Thymus (tissue), 11 donors: Measurements from ENCODE around the gene OLFM2. TPM values are rescaled to one million over a fixed set of nuclear protein-coding genes. Genes with fewer than 3 reads are reported as not detected.
"Not testable (repeated sequence)": the region's sequence is repeated elsewhere in the genome, so short reads cannot be mapped to it uniquely, and the experiment has no call there.

Experiments used
- DNase-seq, 9 donors: peaks; one replicate each; pipeline ENCODE4 v3.0.0-alpha.2; 2013; ENCODE audit warnings: low spot score in 9 of 9, low read depth in 6 of 9, missing footprints in 1 of 9
- H3K27ac ChIP-seq, 2 donors: one replicate each; pipeline ENCODE4 v1.5.1; 2013; ENCODE audit warnings: control low read depth in 1 of 2, low read depth in 1 of 2, low read length in 1 of 2, mild to moderate bottlenecking in 1 of 2, moderate library complexity in 1 of 2
- H3K27me3 ChIP-seq, 2 donors: one replicate each; pipeline ENCODE4 v1.5.1; 2013; ENCODE audit warnings: low read length in 1 of 2; ENCODE audit not compliant: control insufficient read depth in 2 of 2, insufficient read depth in 1 of 2
- H3K36me3 ChIP-seq, 2 donors: one replicate each; pipeline ENCODE4 v1.5.1; 2013; ENCODE audit warnings: low read length in 1 of 2, mild to moderate bottlenecking in 1 of 2, moderate library complexity in 1 of 2; ENCODE audit not compliant: control insufficient read depth in 2 of 2, insufficient read depth in 2 of 2
- H3K4me1 ChIP-seq, 2 donors: one replicate each; pipeline ENCODE4 v1.5.1; 2013; ENCODE audit warnings: low read length in 2 of 2; ENCODE audit not compliant: control insufficient read depth in 2 of 2, insufficient read depth in 2 of 2
- H3K4me3 ChIP-seq, 2 donors: one replicate each; pipeline ENCODE4 v1.5.1; 2013; ENCODE audit warnings: low read length in 2 of 2, control low read depth in 1 of 2, mild to moderate bottlenecking in 1 of 2
- H3K9me3 ChIP-seq, 2 donors: one replicate each; pipeline ENCODE4 v1.5.1; 2013; ENCODE audit warnings: low read length in 1 of 2, mild to moderate bottlenecking in 1 of 2; ENCODE audit not compliant: control insufficient read depth in 2 of 2, insufficient read depth in 1 of 2
- WGBS: extraction: QIAGEN DNeasy Blood & Tissue Kit; methylation state at CpG from one replicate; pipeline ENCODE4 v1.1.7; 2013; 5-methylcytosine and 5-hydroxymethylcytosine counted together
- polyA plus RNA-seq: library from polyadenylated mRNA; stranded (reverse); fragments of 200-250 nt; gene quantifications from one replicate; pipeline ENCODE4 v1.2.3, GENCODE V29; 2013
- total RNA-seq: library from RNA; stranded (reverse); fragments of 120-200 nt; gene quantifications from one replicate; pipeline ENCODE4 v1.2.4, GENCODE V29; 2013
- donor health status: healthy.

Gene OLFM2
- total and polyA plus RNA-seq, 2 donors, result 10.4 to 14.3 TPM

DNA sequence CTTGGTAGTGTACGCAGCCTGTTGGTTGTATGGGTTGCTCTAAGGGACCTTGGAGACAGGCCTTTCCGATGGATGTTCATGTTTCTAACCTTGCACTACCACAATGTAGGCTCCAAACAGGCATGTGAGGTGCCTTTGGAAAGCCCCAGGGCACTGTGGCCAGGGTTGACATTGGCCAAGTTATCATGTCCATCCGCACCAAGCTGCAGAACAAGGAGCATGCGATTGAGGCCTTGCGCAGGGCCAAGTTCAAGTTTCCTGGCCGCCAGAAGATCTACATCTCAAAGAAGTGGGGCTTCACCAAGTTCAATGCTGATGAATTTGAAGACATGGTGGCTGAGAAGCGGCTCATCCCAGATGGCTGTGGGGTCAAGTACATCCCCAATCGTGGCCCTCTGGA, 116.3 kb downstream of the OLFM2 start:
- peaks cover 7 to 17% of the 10 kb centered on the region in 2 donors for H3K4me1 ChIP-seq
- peaks cover 5 to 11% of the 10 kb centered on the region in 2 donors for H3K9me3 ChIP-seq
- WGBS, result 96% methylated on average over 8 of the region's 8 CpGs
- peak overlapping the region; percentile 55 to 98 for H3K4me3 ChIP-seq
- H3K27me3 ChIP-seq, DNase-seq: not testable (repeated sequence)
- peaks cover 13 to 28% of the 10 kb centered on the region in 2 donors for H3K36me3 ChIP-seq
- H3K27ac ChIP-seq, result peak overlapping the region in 1 of 2 donors; percentile 98

DNA sequence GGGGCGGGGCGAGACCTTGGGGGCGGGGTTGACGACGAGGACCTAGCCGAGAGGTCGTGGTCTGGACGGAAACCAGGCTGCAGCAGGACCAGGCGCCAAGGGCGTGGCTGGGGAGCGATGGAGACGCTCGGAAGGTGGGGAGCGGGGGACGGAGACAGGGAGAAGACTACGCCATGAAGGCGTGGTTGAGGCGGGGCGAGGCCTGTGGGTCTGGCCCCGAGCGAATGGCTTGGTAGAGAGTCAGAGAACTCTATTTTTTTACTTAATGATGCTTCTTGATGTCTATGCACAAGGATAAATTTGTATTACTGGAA, 116.8 kb downstream of the OLFM2 start:
- Histone ChIP-seq H3K27me3 (no peaks in the 10 kb centered on the region), H3K27ac (peak overlapping the region; percentile 91 to 98), H3K4me1 (peaks cover 7 to 17% of the 10 kb centered on the region in 2 donors), H3K4me3 (peak overlapping the region; percentile 55 to 98), H3K9me3 (peaks cover 5 to 13% of the 10 kb centered on the region in 2 donors), H3K36me3 (peaks cover 13 to 29% of the 10 kb centered on the region in 2 donors)
- 2% methylated on average over 21 of the region's 21 CpGs for WGBS
- DNase-seq, result no peak

DNA sequence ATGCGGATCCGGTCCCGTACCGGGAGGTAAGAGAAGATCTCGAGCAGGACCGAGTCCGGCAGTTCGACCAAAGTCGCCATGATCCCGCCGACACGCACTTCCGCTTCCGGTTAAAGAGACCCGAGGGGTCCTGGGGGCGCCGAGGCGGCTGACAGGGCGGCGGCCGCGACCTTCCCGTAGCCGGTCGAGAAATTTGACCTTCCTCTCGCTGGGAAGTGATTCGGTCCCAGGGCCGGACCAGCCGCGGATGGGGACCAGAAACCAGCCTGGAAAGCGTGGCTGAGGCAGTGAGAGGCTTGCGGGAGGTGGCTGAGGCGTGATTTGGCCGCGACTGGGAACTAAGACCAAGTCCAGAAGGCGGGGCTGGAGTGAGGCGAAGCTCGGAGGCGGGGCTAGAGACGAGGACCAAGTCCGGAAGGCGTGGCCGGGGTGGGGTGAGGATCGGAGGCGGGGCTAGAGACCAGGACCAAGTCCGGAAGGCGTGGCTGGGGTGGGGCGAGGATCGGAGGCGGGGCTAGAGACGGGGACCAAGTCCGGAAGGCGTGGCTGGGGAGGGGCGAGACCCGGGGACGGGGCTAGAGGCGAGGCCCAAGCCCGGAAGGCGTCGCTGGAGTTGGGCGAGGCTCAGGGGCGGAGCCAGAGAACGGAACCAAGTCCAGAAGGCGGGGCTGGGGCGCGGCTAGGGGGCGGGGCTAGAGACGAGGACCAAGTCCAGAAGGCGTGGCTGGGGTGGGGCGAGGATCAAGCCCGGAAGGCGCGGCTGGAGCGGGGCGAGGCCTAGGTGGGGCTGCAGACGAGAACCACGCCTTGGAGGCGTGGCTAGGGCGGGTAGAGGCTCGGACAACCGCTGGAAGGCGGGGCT, 117.3 kb downstream of the OLFM2 start, which contains the start of gene FBXL12:
FBXL12 (minus strand) TSS at position 346 of the 862 bp plus-strand sequence; CDS start at position 80, 266 bp downstream.
- Histone ChIP-seq H3K36me3 (peaks cover 17 to 30% of the 10 kb centered on the region in 2 donors), H3K27ac (peak within 1 kb of the TSS; percentile 98), H3K4me3 (peak within 1 kb of the TSS; percentile 98 to 99), H3K9me3 (peaks cover 5 to 18% of the 10 kb centered on the region in 2 donors), H3K27me3 (no peaks in the 10 kb centered on the region), H3K4me1 (peaks cover 7 to 17% of the 10 kb centered on the region in 2 donors)
- under 1% methylated on average over 82 of the region's 82 CpGs for WGBS
- DNase-seq, result peak; percentile 98 to 100 (median 100)

DNA sequence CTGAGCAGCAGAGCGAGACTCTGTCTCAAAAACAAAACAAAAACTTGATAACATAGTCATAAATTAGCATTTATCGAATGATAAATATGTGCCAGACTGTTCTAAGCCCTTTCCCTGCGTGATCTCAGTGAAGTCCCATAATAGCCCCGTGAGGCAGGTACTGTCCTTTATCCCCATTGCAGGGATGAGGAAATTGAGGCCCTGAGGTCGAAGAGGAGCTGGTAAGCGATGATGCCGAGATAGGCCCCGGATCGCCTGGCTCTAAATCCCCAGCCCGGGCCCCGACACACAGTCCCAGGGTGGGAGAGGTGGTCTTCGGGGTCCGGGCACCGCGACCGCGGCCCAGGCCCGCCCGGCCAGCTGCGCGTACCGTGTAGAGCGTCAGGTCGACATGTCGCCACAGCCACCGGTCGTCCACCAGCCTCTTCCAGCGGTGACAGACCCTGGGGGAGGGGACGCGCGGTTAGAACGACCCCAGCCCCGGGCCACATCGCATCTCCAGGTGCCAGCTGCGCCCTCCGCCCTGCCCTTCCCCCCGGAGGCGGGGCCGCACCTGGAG, 118.1 kb downstream of the OLFM2 start:
- H3K4me3 ChIP-seq, result peak overlapping the region; percentile 98 to 99
- H3K27ac ChIP-seq, result peak overlapping the region; percentile 98
- peaks cover 19 to 30% of the 10 kb centered on the region in 2 donors for H3K36me3 ChIP-seq
- no peaks in the 10 kb centered on the region for H3K27me3 ChIP-seq
- no peak for DNase-seq
- peaks cover 7 to 17% of the 10 kb centered on the region in 2 donors for H3K4me1 ChIP-seq
- peaks cover 5 to 19% of the 10 kb centered on the region in 2 donors for H3K9me3 ChIP-seq
- 4% methylated on average over 39 of the region's 39 CpGs for WGBS

DNA sequence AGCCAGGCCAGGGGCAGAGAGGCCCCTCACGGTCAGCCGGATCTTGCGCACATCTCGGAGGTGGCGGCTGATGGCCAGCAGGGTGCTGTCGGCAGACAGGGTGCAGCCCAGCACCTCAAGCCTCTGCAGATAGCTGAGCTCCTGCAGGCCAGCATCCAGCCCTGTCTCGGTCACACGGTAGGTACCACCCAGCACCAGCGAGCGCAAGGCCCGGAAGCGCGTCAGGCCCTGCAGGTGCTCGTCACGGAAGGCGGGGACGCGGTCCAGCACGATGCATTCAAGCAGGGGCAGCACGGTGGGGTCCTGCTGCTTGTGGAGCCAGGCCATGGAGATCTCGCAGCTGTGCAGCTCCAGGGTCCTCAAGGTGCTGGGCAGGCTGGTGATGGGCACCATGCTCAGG, 125.2 kb downstream of the OLFM2 start:
- WGBS, result 98% methylated on average over 21 of the region's 21 CpGs
- peaks cover 49 to 60% of the 10 kb centered on the region in 2 donors for H3K36me3 ChIP-seq
- H3K27me3 ChIP-seq, result no peaks in the 10 kb centered on the region
- DNase-seq, result no peak
- H3K4me3 ChIP-seq, result no peak overlapping the region
- peak overlapping the region; percentile 66 to 73 for H3K27ac ChIP-seq
- H3K9me3 ChIP-seq, result peaks cover 11 to 58% of the 10 kb centered on the region in 2 donors
- peaks cover 34 to 59% of the 10 kb centered on the region in 2 donors for H3K4me1 ChIP-seq

DNA sequence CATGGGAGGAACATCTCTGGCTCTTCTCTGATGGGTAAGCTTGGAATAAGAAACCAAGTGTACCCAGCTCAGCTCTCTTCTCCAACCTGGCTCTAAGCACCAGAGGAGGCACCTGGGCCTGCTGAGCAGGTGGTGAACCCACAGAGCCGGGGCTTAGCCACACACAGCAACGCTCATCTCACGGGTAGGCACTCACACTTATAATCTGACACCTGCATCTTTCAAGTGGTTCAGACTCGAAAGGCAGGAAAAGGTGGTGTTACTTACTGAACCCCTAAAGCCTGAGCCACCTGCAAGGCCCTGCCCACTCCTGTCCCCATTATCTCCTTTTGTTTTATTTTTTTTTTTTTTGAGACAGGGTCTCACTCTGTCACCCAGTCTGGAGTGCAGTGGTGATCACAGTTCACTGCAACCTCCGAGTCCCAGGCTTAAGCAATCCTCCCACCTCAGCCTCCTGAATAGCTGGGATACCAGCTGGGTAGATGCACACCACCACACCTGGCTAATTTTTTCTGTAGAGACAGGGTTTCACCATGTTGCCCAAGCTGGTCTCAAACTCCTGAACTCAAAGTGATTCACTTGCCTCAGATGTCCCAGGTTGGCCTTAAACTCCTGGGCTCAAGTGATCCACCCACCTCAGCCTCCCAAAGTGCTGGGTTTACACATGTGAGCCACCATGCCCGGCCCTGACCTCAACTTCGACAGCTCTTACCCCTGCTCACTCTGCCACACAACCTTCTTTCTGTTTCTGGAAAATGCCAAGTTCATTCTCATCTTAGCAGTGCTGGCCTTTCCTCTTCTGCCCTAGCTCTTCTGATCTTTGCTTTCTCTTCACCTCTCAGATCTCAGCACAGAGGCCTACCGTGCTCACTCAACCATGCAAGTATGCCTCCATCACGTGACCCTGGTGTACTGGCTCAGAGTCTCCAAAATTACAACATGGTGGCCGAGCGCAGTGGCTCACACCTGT, 127.2 kb downstream of the OLFM2 start:
- 45% methylated on average over 11 of the region's 11 CpGs for WGBS
- peaks cover 36 to 71% of the 10 kb centered on the region in 2 donors for H3K4me1 ChIP-seq
- H3K36me3 ChIP-seq, result peaks cover 41 to 65% of the 10 kb centered on the region in 2 donors
- H3K27ac ChIP-seq, result peak overlapping the region; percentile 38 to 97
- peak; percentile 76 to 95 (median 86) for DNase-seq
- no peaks in the 10 kb centered on the region for H3K27me3 ChIP-seq
- peaks cover 6 to 41% of the 10 kb centered on the region in 2 donors for H3K9me3 ChIP-seq
- H3K4me3 ChIP-seq, result no peak overlapping the region

DNA sequence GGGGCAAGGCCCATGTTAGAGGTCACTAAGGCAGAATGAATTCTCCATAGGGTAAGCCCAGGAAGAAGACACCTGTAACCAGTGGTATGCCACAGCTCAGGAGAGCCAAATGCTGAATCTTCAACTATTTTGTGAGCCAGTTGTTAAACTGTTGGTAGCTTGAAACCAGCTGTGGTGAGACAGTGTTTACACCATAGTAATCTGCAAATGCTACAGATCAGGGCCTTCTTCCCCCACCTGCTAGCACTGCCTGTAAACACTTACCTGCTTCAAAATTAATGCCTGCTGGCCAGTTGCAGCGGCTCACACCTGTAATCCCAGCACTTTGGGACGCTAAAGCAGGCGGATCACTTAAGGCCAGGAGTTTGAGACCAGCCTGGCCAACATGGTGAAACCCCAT, 129.5 kb downstream of the OLFM2 start:
- H3K36me3 ChIP-seq, result peaks cover 44 to 71% of the 10 kb centered on the region in 2 donors
- WGBS, result 91% methylated on average over 3 of the region's 3 CpGs
- H3K27ac ChIP-seq, result peak overlapping the region; percentile 72 to 97
- DNase-seq, result peak in 3 of 9 donors; percentile 33 to 69 (median 52)
- no peaks in the 10 kb centered on the region for H3K27me3 ChIP-seq
- no peak overlapping the region for H3K4me3 ChIP-seq
- peaks cover 6 to 33% of the 10 kb centered on the region in 2 donors for H3K9me3 ChIP-seq
- peaks cover 33 to 68% of the 10 kb centered on the region in 2 donors for H3K4me1 ChIP-seq
